Osteoblast (primary cell): Measurements from ENCODE around the gene COPA. TPM values are rescaled to one million over a fixed set of nuclear protein-coding genes. Genes with fewer than 3 reads are reported as not detected.

Experiments used
- DNase-seq: peaks from one replicate; pipeline ENCODE4 v3.0.0; 2011; ENCODE audit warnings: low spot score, mixed read lengths; ENCODE audit not compliant: insufficient read length; ENCODE audit errors: missing footprints
- H2AFZ ChIP-seq: 2 replicates; pipeline ENCODE4 v1.6.0; 2011; ENCODE audit warnings: mild to moderate bottlenecking, low read length
- H3K27ac ChIP-seq: 2 replicates; pipeline ENCODE4 v1.5.1; 2011; ENCODE audit warnings: mild to moderate bottlenecking, low read depth, low read length, moderate library complexity
- H3K27me3 ChIP-seq: 2 replicates; pipeline ENCODE4 v1.6.0; 2012; ENCODE audit warnings: mild to moderate bottlenecking, control low read depth, inconsistent platforms, low read length, moderate library complexity; ENCODE audit not compliant: insufficient read depth
- H3K36me3 ChIP-seq: 2 replicates; pipeline ENCODE4 v1.5.1; 2011; ENCODE audit warnings: mild to moderate bottlenecking, low read length, control low read depth, moderate library complexity; ENCODE audit not compliant: insufficient read depth
- H3K4me1 ChIP-seq: 2 replicates; pipeline ENCODE4 v1.5.1; 2011; ENCODE audit warnings: mild to moderate bottlenecking, low read length, control low read depth, moderate library complexity; ENCODE audit not compliant: insufficient read depth
- H3K4me2 ChIP-seq: 2 replicates; pipeline ENCODE4 v1.6.0; 2011; ENCODE audit warnings: mild to moderate bottlenecking, low read length; ENCODE audit not compliant: insufficient read depth
- H3K4me3 ChIP-seq: fragments of 200-600 bp; sonication (generic); 3 replicates; pipeline ENCODE4 v1.5.1; 2012; ENCODE audit warnings: mild to moderate bottlenecking, low read length, inconsistent platforms; ENCODE audit not compliant: insufficient read depth
- H3K79me2 ChIP-seq: 2 replicates; pipeline ENCODE4 v1.6.0; 2012; ENCODE audit warnings: mild to moderate bottlenecking, low read length, control low read depth, inconsistent platforms; ENCODE audit not compliant: insufficient read depth
- H3K9me3 ChIP-seq: 2 replicates; pipeline ENCODE4 v1.5.1; 2011; ENCODE audit warnings: low read depth, low read length, control low read depth
- H4K20me1 ChIP-seq: 2 replicates; pipeline ENCODE4 v1.6.0; 2012; ENCODE audit warnings: mild to moderate bottlenecking, low read length, control low read depth; ENCODE audit not compliant: insufficient read depth
- total RNA-seq: library from RNA; depleted of rRNA; stranded (reverse); fragments of >200 nt; gene quantifications from 2 replicates; pipeline ENCODE4 v1.2.3, GENCODE V29; 2012
- TF ChIP-seq, protein P1 (sequence below): IDR thresholded peaks from 2 replicates; pipeline ENCODE4 v1.5.1; 2011; ENCODE audit warnings: mild to moderate bottlenecking, low read depth, low read length, moderate library complexity; ENCODE audit errors: extremely low read depth

Gene COPA
- total RNA-seq, 1 donor, result 282 TPM

DNA sequence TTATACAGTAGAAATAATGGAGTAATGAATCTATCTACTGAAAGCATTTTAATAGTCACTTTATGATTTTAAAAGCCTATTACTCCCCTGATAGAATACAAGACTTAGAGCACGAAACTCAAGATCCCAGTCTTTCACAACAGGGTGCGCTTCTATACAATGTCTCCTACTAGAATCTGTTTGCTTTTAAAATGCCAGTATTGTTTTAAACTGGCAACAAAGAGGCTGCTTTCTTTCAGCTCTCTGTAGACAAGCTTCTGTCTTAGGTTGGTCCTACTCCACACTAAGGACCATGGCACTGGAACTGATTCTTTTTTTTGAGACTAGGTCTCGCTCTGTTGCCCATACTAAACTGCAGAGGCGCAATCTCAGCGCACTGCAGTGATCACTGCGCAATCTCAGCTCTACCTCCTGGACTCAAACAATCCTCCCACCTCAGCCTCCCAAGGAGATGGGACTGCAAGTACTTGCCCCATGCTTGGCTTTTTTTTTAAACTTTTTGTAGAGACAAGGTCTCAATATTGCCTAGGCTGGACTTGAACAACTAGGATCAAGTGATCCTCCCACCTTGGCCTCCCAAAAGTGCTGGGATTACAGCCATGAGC lies 85.5 kb downstream of the COPA start:
- no peaks in the 10 kb centered on the region for H3K27me3 ChIP-seq
- H2AFZ ChIP-seq, result no peak overlapping the region
- H4K20me1 ChIP-seq, result peaks cover 31% of the 10 kb centered on the region
- H3K9me3 ChIP-seq, result no peaks in the 10 kb centered on the region
- H3K4me2 ChIP-seq, result no peak overlapping the region
- H3K79me2 ChIP-seq, result peaks cover 48% of the 10 kb centered on the region
- peaks cover 4% of the 10 kb centered on the region for H3K36me3 ChIP-seq
- H3K4me1 ChIP-seq, result peaks cover 31% of the 10 kb centered on the region
- H3K4me3 ChIP-seq, result no peak overlapping the region
- TF ChIP-seq, protein P1, sequence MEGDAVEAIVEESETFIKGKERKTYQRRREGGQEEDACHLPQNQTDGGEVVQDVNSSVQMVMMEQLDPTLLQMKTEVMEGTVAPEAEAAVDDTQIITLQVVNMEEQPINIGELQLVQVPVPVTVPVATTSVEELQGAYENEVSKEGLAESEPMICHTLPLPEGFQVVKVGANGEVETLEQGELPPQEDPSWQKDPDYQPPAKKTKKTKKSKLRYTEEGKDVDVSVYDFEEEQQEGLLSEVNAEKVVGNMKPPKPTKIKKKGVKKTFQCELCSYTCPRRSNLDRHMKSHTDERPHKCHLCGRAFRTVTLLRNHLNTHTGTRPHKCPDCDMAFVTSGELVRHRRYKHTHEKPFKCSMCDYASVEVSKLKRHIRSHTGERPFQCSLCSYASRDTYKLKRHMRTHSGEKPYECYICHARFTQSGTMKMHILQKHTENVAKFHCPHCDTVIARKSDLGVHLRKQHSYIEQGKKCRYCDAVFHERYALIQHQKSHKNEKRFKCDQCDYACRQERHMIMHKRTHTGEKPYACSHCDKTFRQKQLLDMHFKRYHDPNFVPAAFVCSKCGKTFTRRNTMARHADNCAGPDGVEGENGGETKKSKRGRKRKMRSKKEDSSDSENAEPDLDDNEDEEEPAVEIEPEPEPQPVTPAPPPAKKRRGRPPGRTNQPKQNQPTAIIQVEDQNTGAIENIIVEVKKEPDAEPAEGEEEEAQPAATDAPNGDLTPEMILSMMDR, result no peak
- no peak for DNase-seq
- no peak overlapping the region for H3K27ac ChIP-seq

DNA sequence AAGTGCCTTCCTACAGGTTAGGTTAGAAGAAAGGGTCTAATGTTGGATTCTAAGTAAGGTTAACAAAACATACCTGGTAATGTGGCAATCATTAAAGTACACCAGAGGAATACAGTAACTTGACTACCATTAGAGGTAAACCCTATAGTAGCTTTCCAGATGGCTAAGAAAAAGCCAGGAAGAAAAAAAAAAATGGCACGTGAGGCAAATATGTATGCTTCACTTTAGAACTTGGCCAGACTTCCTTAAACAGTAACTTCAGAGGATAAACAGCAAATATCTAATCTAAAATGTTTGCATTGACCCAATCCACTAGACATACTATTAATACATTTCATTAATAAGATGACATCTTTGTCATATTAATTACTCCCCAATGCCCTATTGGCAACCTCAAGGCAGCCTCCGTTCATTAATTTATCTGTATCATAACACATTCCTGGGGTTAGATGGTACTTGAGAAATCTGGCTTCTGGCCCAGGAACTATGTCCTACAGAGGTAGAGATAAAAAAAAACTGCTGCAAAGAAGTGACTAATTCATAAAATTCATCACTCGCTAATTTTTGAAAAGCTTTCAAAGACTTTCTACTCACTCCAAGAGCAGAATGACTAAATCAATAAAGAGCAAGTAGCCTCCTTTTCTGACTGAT lies 86.5 kb downstream of the COPA start:
- H3K4me1 ChIP-seq, result peaks cover 31% of the 10 kb centered on the region
- H3K4me3 ChIP-seq, result no peak overlapping the region
- H3K27me3 ChIP-seq, result no peaks in the 10 kb centered on the region
- H4K20me1 ChIP-seq, result peaks cover 38% of the 10 kb centered on the region
- H2AFZ ChIP-seq, result no peak overlapping the region
- peaks cover 4% of the 10 kb centered on the region for H3K36me3 ChIP-seq
- no peak overlapping the region for H3K27ac ChIP-seq
- peaks cover 46% of the 10 kb centered on the region for H3K79me2 ChIP-seq
- TF ChIP-seq, protein P1, result no peak
- DNase-seq, result peak; percentile 68
- H3K9me3 ChIP-seq, result no peaks in the 10 kb centered on the region
- H3K4me2 ChIP-seq, result peak overlapping the region; percentile 13

GRCh38 chr1:160255781-160256300 lies 87.2 kb downstream of the COPA start:
- Histone ChIP-seq H3K36me3 (peaks cover 4% of the 10 kb centered on the region), H3K27me3 (no peaks in the 10 kb centered on the region), H3K4me1 (peaks cover 25% of the 10 kb centered on the region), H3K9me3 (no peaks in the 10 kb centered on the region), H2AFZ (no peak overlapping the region), H3K4me2 (no peak overlapping the region), H3K27ac (no peak overlapping the region), H4K20me1 (peaks cover 44% of the 10 kb centered on the region), H3K79me2 (peaks cover 53% of the 10 kb centered on the region), H3K4me3 (no peak overlapping the region)
- DNase-seq, result no peak
- TF ChIP-seq, protein P1, result no peak
